Stomach (tissue), 9 donors: Measurements from ENCODE around the gene RFFL. TPM values are rescaled to one million over a fixed set of nuclear protein-coding genes. Genes with fewer than 3 reads are reported as not detected.
A peak's percentile ranks its signal among the peaks of the same experiment; 100 is the strongest.

Experiments used
- DNase-seq, 2 donors: peaks; one replicate each; pipeline versions ENCODE4 v3.0.0 to v3.0.0-alpha.2; 2013 to 2019
- H3K27ac ChIP-seq, 5 donors: fragments of 200-600 bp in 4 of 5; sonication (generic) in 4 of 5; one replicate each; pipeline ENCODE4 v1.5.1; 2013 to 2019; ENCODE audit warnings: mild to moderate bottlenecking in 1 of 5, moderate library complexity in 1 of 5
- H3K27me3 ChIP-seq, 3 donors: fragments of 200-600 bp; sonication (generic); one replicate each; pipeline ENCODE4 v1.5.1; 2017 to 2019; ENCODE audit warnings: mixed run types in 1 of 3
- H3K36me3 ChIP-seq, 4 donors: fragments of 200-600 bp; sonication (generic); 1 replicate in 3 of 4; 2 replicates in 1 of 4; pipeline ENCODE4 v1.5.1; 2016 to 2019
- H3K4me1 ChIP-seq, 4 donors: fragments of 200-600 bp; sonication (generic); one replicate each; pipeline ENCODE4 v1.5.1; 2016 to 2019
- H3K4me3 ChIP-seq, 4 donors: fragments of 200-600 bp; sonication (generic) in 3 of 4; one replicate each; pipeline ENCODE4 v1.5.1; 2016 to 2019; ENCODE audit warnings: mild to moderate bottlenecking in 1 of 4
- H3K9me3 ChIP-seq, 4 donors: fragments of 200-600 bp; sonication (generic); one replicate each; pipeline ENCODE4 v1.5.1; 2016 to 2019
- CTCF ChIP-seq, 7 experiments: fragments of 450-650 bp in 4 of 7; fragments of 200-600 bp in 3 of 7; sonication (generic) in 3 of 7; IDR thresholded peaks; one replicate each; pipeline ENCODE4 v1.5.1; 2016 to 2019; ENCODE audit warnings: antibody characterized with exemption in 7 of 7, control low read depth in 2 of 7, mild to moderate bottlenecking in 1 of 7
- EP300 ChIP-seq: sonication (generic); formaldehyde crosslinking; IDR thresholded peaks from one replicate; pipeline ENCODE4 v1.6.1; 2017; ENCODE audit warnings: antibody characterized with exemption
- POLR2A ChIP-seq, 4 donors: fragments of 450-650 bp; IDR thresholded peaks; one replicate each; pipeline ENCODE4 v1.6.1; 2016; ENCODE audit warnings: antibody characterized with exemption in 4 of 4, control low read depth in 2 of 4, mild to moderate bottlenecking in 1 of 4, moderate library complexity in 1 of 4
- POLR2AphosphoS5 ChIP-seq, 3 donors: sonication (generic); formaldehyde crosslinking; IDR thresholded peaks; one replicate each; pipeline ENCODE4 v1.6.1; 2016; ENCODE audit warnings: antibody characterized with exemption in 3 of 3
- WGBS, 5 donors: extraction: QIAGEN DNeasy Blood & Tissue Kit in 3 of 5; methylation state at CpG; one replicate each; pipeline versions ENCODE4 v1.1.5 to v1.1.7; 2013 to 2018; 5-methylcytosine and 5-hydroxymethylcytosine counted together
- intact Hi-C: fragments of 100-400 bp; cut with DNase I; formaldehyde crosslinking; loops from one replicate; pipeline ENCODE4 v1.15.1; 2023; ENCODE audit warnings: low total_unique reads
- polyA plus RNA-seq, 3 donors: library from polyadenylated mRNA; stranded (reverse); fragments of 200-250 nt; gene quantifications; one replicate each; pipeline ENCODE4 v1.2.3, GENCODE V29; 2013
- total RNA-seq, 5 donors: library from RNA; depleted of rRNA; stranded (reverse); fragments of >200 nt; gene quantifications; one replicate each; pipeline versions ENCODE4 v1.1.0 to v1.2.3, GENCODE V29; 2014 to 2016
- donor health status: healthy with polysubstance abuse.
- donor health status: Bipolar disorder and iron deficiency.
- donor health status: healthy.

The RFFL gene
- total and polyA plus RNA-seq, 8 donors = 6.2 to 31.0 (median 13.1) TPM

DNA sequence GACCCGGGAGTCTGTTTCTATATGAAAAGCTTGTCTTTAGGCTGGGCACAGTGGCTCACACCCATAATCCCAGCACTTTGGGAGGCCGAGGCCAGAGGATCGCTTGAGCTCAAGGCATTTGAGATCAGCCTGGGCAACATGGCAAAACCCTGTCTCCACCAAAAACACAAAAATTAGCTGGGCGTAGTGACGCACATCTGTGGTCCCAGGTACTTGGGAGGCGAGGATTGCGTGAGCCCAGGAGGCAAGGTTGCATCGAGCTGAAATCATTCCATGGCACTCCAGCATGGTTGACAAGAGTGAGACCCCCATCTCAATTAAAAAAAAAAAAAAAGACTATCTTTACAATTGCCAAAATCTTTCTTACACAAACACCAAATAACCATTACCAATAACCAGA, 22.7 kb upstream of the RFFL start:
- TF ChIP-seq EP300 (no peak), POLR2AphosphoS5 (IDR thresholded peaks at IDR 0.05) (no peak), CTCF (IDR thresholded peaks at IDR 0.05) (no peak), POLR2A (IDR thresholded peaks at IDR 0.05) (no peak)
- intact Hi-C loops = no loop called here
- Histone ChIP-seq H3K36me3 (no peaks in the 10 kb centered on the region), H3K4me1 (peaks cover 14 to 75% (median 53%) of the 10 kb centered on the region in 4 donors), H3K9me3 (no peaks in the 10 kb centered on the region), H3K27ac (peak overlapping the region in 3 of 5 donors; percentile 18 to 56 (median 39)), H3K27me3 (no peaks in the 10 kb centered on the region), H3K4me3 (no peak overlapping the region)
- WGBS, 5 donors = 95 to 98% (median 97%) methylated on average over 8 of the region's 8 CpGs
- DNase-seq = no peak

DNA sequence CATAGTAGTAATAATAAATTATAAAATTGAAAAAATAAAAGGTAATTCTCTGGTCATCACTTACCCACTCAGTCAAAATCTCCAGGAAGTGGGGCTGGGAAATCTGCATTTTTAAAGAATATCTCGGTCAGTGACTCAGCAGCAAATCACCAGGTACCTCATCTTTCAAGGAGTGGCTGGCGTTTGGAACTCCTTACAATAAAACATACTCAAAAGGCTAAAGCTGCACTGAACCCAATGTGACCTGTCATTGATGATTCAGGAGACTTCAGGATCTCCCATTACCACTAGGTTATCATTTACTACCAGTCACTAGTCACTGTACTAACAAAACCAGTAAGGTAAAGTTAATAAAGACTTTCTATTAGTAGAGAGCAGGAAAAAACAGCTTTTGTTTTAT, 21.5 kb upstream of the RFFL start:
- 45 to 57% (median 48%) methylated on average over 2 of the region's 2 CpGs for WGBS, 5 donors
- no peak overlapping the region for H3K4me3 ChIP-seq
- H3K27ac ChIP-seq = peak overlapping the region in 3 of 5 donors; percentile 18 to 56 (median 39)
- no peaks in the 10 kb centered on the region for H3K36me3 ChIP-seq
- H3K27me3 ChIP-seq = no peaks in the 10 kb centered on the region
- DNase-seq = peak in 1 of 2 donors; percentile 53
- H3K9me3 ChIP-seq = no peaks in the 10 kb centered on the region
- TF ChIP-seq CTCF (IDR thresholded peaks at IDR 0.05) (no peak), POLR2AphosphoS5 (IDR thresholded peaks at IDR 0.05) (peak in 1 of 3 donors; percentile 10)
- intact Hi-C loops = no loop called here
- H3K4me1 ChIP-seq = peaks cover 14 to 87% (median 57%) of the 10 kb centered on the region in 4 donors

- Histone ChIP-seq H3K36me3 (no peaks in the 10 kb centered on the region), H3K27ac (no peak overlapping the region), H3K27me3 (no peaks in the 10 kb centered on the region), H3K4me3 (no peak overlapping the region), H3K9me3 (no peaks in the 10 kb centered on the region), H3K4me1 (peaks cover 9 to 92% (median 47%) of the 10 kb centered on the region in 4 donors)
- no peak for TF ChIP-seq CTCF (IDR thresholded peaks at IDR 0.05)
- TF ChIP-seq POLR2AphosphoS5 (IDR thresholded peaks at IDR 0.05) = no peak
- TF ChIP-seq POLR2A (IDR thresholded peaks at IDR 0.05) = no peak
- intact Hi-C loops = no loop called here
- no peak for DNase-seq
- WGBS, 5 donors = 45 to 67% (median 55%) methylated on average over 2 of the region's 2 CpGs
These were observed 19.6 kb upstream of the RFFL start for GRCh38 chr17:35083071-35083470.

- WGBS, 5 donors = 25 to 34% (median 26%) methylated on average over 3 of the region's 3 CpGs
- H3K9me3 ChIP-seq = no peaks in the 10 kb centered on the region
- intact Hi-C loops = no loop called here
- H3K36me3 ChIP-seq = no peaks in the 10 kb centered on the region
- no peaks in the 10 kb centered on the region for H3K27me3 ChIP-seq
- peaks cover 4 to 87% (median 42%) of the 10 kb centered on the region in 4 donors for H3K4me1 ChIP-seq
- no peak overlapping the region for H3K4me3 ChIP-seq
- peak in 1 of 2 donors; percentile 20 for DNase-seq
- TF ChIP-seq POLR2AphosphoS5 (IDR thresholded peaks at IDR 0.05) (peak in 1 of 3 donors; percentile 11), CTCF (IDR thresholded peaks at IDR 0.05) (no peak), EP300 (no peak)
- peak overlapping the region in 2 of 5 donors; percentile 11 to 36 for H3K27ac ChIP-seq
These were observed 18.7 kb upstream of the RFFL start for GRCh38 chr17:35082073-35082657.
